HL-60 (cell line): ENCODE measurements around the gene CLDN18.

Experiments used
- DNase-seq, 2 experiments: peaks; one replicate each; pipeline ENCODE4 v3.0.0-alpha.2; 2010 to 2020; ENCODE audit warnings: low read depth in 1 of 2, low spot score in 1 of 2
- H3K27ac ChIP-seq: fragments of 250-450 bp; sonication (Bioruptor Pico); replicated peaks from 2 replicates; pipeline ENCODE4 v1.5.1; 2020; ENCODE audit warnings: mild to moderate bottlenecking, moderate library complexity
- H3K27me3 ChIP-seq: fragments of 250-450 bp; sonication (Bioruptor Pico); 2 replicates; pipeline ENCODE4 v1.5.1; 2021; ENCODE audit warnings: mild to moderate bottlenecking, moderate library complexity; ENCODE audit not compliant: insufficient read depth, poor library complexity, severe bottlenecking
- H3K4me3 ChIP-seq: replicated peaks from 2 replicates; pipeline ENCODE4 v1.5.1; 2011; ENCODE audit warnings: mild to moderate bottlenecking, control low read depth, low read length; ENCODE audit not compliant: insufficient read depth
- POLR2AphosphoS5 ChIP-seq: IDR thresholded peaks from 2 replicates; pipeline ENCODE4 v1.6.1; 2012; ENCODE audit warnings: low read depth

The CLDN18 gene

GRCh38 chr3:138082992-138083386 is 73.0 kb downstream of the CLDN18 start:
- H3K27me3 ChIP-seq, result no peaks in the 10 kb centered on the region
- DNase-seq, result no peak
- no peak overlapping the region for H3K4me3 ChIP-seq
- H3K27ac ChIP-seq, result no peak overlapping the region
- no peak for TF ChIP-seq POLR2AphosphoS5
